ENCODE results near the gene LOXHD1.

DNA sequence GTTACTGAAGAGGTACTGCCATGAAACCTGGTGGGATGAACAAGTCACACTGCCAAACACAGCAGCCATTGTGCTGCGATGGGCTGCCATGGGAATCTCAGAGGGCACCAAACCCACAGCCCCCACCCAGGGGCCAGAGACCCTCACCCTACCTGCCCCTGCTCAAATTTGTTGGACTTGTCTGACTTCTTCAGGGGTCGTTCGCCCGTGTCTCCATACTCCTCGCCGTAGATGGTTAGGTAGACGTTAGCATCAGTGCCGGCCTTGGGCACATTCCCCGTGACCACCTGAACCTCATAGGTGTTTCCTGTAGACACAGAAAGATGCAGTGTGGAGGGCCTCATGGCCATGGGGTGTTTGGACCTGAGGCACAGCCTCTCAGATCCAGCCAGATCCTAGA lies 97.7 kb downstream of the LOXHD1 start:
- TF ChIP-seq, protein P1, sequence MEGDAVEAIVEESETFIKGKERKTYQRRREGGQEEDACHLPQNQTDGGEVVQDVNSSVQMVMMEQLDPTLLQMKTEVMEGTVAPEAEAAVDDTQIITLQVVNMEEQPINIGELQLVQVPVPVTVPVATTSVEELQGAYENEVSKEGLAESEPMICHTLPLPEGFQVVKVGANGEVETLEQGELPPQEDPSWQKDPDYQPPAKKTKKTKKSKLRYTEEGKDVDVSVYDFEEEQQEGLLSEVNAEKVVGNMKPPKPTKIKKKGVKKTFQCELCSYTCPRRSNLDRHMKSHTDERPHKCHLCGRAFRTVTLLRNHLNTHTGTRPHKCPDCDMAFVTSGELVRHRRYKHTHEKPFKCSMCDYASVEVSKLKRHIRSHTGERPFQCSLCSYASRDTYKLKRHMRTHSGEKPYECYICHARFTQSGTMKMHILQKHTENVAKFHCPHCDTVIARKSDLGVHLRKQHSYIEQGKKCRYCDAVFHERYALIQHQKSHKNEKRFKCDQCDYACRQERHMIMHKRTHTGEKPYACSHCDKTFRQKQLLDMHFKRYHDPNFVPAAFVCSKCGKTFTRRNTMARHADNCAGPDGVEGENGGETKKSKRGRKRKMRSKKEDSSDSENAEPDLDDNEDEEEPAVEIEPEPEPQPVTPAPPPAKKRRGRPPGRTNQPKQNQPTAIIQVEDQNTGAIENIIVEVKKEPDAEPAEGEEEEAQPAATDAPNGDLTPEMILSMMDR (conservative IDR thresholded peaks at IDR 0.05) = no peak
- no peak for TF ChIP-seq EZH2 (IDR thresholded peaks at IDR 0.05; ENCODE audit: low read depth)
